GM21447 (cell line): ENCODE results near the gene PCDHB11.
"Not testable (repeated sequence)": the region's sequence is repeated elsewhere in the genome, so short reads cannot be mapped to it uniquely, and the experiment has no call there.

ENCODE experiments used
- ATAC-seq: cut with Tn5 transposase; IDR thresholded peaks from one replicate; pipeline ENCODE4 v1.9.1; 2021; ENCODE audit not compliant: unreplicated experiment

PCDHB11 gene

DNA sequence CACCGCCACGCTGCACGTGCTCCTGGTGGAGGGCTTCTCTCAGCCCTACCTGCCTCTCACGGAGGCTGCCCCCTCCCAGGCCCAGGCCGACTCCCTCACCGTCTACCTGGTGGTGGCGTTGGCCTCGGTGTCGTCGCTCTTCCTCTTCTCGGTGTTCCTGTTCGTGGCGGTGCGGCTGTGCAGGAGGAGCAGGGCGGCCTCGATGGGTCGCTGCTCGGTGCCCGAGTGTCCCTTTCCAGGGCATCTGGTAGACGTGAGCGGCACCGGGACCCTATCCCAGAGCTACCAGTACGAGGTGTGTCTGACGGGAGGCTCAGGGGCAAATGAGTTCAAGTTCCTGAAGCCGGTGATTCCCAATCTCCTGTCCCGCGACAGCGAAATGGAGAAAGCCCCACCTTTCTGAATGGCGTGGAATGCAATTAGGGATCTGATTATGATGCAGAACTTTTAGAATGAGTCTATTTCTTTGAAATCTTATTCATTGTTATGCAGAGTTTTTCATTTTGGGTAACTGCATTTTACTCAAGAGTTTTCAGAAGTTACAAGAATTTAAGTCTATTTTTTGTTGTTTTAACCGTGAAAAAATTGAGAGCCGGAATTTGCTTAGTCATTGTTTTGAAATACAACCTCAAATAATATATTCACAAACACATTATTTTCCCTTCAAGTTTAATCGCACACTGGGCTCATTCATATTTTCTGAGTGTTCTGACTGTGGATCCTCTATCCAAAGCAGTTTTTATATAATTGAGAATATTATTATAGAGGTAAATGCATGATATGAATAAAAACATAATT, 37.3 kb downstream of the PCDHB11 start:
- no peak for ATAC-seq

DNA sequence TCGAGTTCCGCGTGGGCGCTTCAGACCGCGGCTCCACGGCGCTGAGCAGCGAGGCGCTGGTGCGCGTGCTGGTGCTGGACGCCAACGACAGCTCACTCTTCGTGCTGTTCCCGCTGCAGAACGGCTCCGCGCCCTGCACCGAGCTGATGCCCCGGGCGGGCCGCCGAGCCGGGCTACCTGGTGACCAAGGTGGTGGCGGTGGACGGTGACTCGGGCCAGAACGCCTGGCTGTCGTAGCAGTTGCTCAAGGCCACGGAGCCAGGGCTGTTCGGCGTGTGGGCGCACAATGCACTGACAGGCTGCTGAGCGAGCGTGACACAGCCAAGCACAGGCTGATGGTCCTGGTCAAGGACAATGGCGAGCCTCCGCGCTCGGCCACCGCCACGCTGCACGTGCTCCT, 42.1 kb downstream of the PCDHB11 start:
- no peak for ATAC-seq

DNA sequence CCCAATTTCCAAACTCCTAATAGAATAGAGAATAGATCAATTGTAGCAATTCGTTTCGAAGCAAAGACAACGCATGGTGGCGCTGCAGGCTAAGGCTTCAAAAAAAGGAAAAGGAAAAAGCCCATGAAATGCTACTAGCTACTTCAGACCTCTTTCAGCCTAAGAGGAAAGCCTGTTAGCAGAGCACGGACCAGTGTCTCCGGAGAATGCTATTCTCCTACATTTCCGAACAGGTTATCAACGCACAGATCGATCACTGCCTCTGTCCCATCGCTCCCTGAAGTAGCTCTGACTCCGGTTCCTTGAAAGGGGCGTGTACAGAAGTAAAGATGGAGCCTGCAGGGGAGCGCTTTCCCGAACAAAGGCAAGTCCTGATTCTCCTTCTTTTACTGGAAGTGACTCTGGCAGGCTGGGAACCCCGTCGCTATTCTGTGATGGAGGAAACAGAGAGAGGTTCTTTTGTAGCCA, 45.9 kb downstream of the PCDHB11 start, which contains the start of gene PCDHB15:
Gene PCDHB15, plus strand, starts transcription at position 146 of the 468 bp plus-strand sequence. Its CDS starts 184 bp downstream, at position 330.
- ATAC-seq = no peak

DNA sequence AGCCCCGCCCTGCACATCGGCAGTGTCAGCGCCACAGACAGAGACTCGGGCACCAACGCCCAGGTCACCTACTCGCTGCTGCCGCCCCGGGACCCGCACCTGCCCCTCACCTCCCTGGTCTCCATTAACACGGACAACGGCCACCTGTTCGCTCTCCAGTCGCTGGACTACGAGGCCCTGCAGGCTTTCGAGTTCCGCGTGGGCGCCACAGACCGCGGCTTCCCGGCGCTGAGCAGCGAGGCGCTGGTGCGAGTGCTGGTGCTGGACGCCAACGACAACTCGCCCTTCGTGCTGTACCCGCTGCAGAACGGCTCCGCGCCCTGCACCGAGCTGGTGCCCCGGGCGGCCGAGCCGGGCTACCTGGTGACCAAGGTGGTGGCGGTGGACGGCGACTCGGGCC, 47.5 kb downstream of the PCDHB11 start:
- not testable (repeated sequence) for ATAC-seq

DNA sequence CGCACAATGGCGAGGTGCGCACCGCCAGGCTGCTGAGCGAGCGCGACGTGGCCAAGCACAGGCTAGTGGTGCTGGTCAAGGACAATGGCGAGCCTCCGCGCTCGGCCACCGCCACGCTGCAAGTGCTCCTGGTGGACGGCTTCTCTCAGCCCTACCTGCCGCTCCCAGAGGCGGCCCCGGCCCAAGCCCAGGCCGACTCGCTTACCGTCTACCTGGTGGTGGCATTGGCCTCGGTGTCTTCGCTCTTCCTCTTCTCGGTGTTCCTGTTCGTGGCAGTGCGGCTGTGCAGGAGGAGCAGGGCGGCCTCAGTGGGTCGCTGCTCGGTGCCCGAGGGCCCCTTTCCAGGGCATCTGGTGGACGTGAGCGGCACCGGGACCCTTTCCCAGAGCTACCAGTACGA, 48.0 kb downstream of the PCDHB11 start:
- not testable (repeated sequence) for ATAC-seq

GRCh38 chr5:141250576-141250975, 51.1 kb downstream of the PCDHB11 start:
- no peak for ATAC-seq
